HCT116 (cell line): ENCODE measurements around the gene SLC25A44. TPM values are rescaled to one million over a fixed set of nuclear protein-coding genes. Genes with fewer than 3 reads are reported as not detected.

Experiments used
- ATAC-seq: fragments of 200-7000 bp; cut with Tn5 transposase; 2 replicates; pipeline ENCODE4 v1.9.1; 2020; ENCODE audit warnings: mild to moderate bottlenecking, moderate library complexity
- BruUV-seq: library from RNA; stranded (reverse); fragments of 400-500 nt; replicated peaks from 2 replicates; lab custom pipeline; 2021; lab: Mats Ljungman, UMichigan
- CTCF ChIA-PET: fragments of 300-600 bp; sonication (Branson Sonifier 250); formaldehyde crosslinking; loops from one replicate; lab custom pipeline; 2021; ENCODE audit warnings: antibody characterized with exemption; lab: Charles Lee
- POLR2A ChIA-PET: fragments of 300-600, 350-600 bp; sonication (Branson Sonifier 250); formaldehyde crosslinking; loops from one replicate; lab custom pipeline; 2021; ENCODE audit warnings: antibody characterized with exemption; lab: Charles Lee
- RAD21 ChIA-PET, 2 experiments: fragments of 300-600 bp; sonication (Branson Sonifier 250); formaldehyde crosslinking; loops; one replicate each; lab custom pipeline; 2023; ENCODE audit warnings: low total read pairs in 2 of 2; ENCODE audit not compliant: uncharacterized antibody in 2 of 2, unreplicated experiment in 2 of 2, low non-redundant PET in 1 of 2; lab: Charles Lee
- DNase-seq: peaks from one replicate; pipeline ENCODE4 v3.0.0-alpha.2; 2010; ENCODE audit warnings: low read depth, low spot score
- H2AFZ ChIP-seq: fragments of 200-600 bp; shearing (Covaris generic), sonication (generic); 2 replicates; pipeline ENCODE4 v1.6.1; 2017; ENCODE audit warnings: low read depth, mixed run types, mixed read lengths, antibody characterized with exemption, low read length; ENCODE audit not compliant: poor library complexity, severe bottlenecking
- H3K27ac ChIP-seq: 2 replicates; pipeline ENCODE4 v1.5.1; 2012; ENCODE audit warnings: low read depth, low read length
- H3K27me3 ChIP-seq: fragments of 200-600 bp; sonication (generic); 2 replicates; pipeline ENCODE4 v1.6.1; 2016; ENCODE audit warnings: mixed run types, low read length, mixed read lengths; ENCODE audit not compliant: insufficient read depth
- H3K36me3 ChIP-seq, 2 experiments: fragments of 200-500 bp in 1 of 2; fragments of 200-600 bp in 1 of 2; sonication (Bioruptor generic) in 1 of 2; sonication (generic) in 1 of 2; 2 replicates each; pipeline versions ENCODE4 v1.5.1 to v1.6.1; 2014 to 2016; ENCODE audit warnings: low read length in 2 of 2, inconsistent platforms in 1 of 2, mixed read lengths in 1 of 2, mixed run types in 1 of 2; ENCODE audit not compliant: insufficient read depth in 2 of 2, control insufficient read depth in 1 of 2
- H3K4me1 ChIP-seq, 2 experiments: fragments of 200-600 bp in 1 of 2; sonication (generic) in 1 of 2; 2 replicates each; pipeline versions ENCODE4 v1.5.1 to v1.6.1; 2012 to 2017; ENCODE audit warnings: low read length in 2 of 2, inconsistent platforms in 1 of 2, mild to moderate bottlenecking in 1 of 2, mixed read lengths in 1 of 2, mixed run types in 1 of 2, moderate library complexity in 1 of 2; ENCODE audit not compliant: insufficient read depth in 2 of 2, control insufficient read depth in 1 of 2
- H3K4me2 ChIP-seq: fragments of 200-600 bp; sonication (generic); 2 replicates; pipeline ENCODE4 v1.6.1; 2017; ENCODE audit warnings: mixed run types, low read length, mixed read lengths
- H3K4me3 ChIP-seq, 2 experiments: fragments of 200-600 bp in 1 of 2; sonication (generic) in 1 of 2; replicated peaks in 1 of 2; 2 replicates each; pipeline ENCODE4 v1.5.1; 2011 to 2016; ENCODE audit warnings: low read length in 2 of 2, control low read depth in 1 of 2, low read depth in 1 of 2, mild to moderate bottlenecking in 1 of 2, mixed read lengths in 1 of 2, mixed run types in 1 of 2
- H3K79me2 ChIP-seq: fragments of 200-600 bp; sonication (generic); 2 replicates; pipeline ENCODE4 v1.6.1; 2017; ENCODE audit warnings: mild to moderate bottlenecking, mixed run types, low read length, moderate library complexity, mixed read lengths; ENCODE audit not compliant: insufficient read depth
- H3K9ac ChIP-seq: fragments of 200-600 bp; sonication (generic); 2 replicates; pipeline ENCODE4 v1.6.1; 2016; ENCODE audit warnings: low read length, mixed read lengths
- H3K9me2 ChIP-seq: fragments of 200-600 bp; sonication (generic), shearing (Covaris generic); 2 replicates; pipeline ENCODE4 v1.6.1; 2017; ENCODE audit warnings: mixed run types, mild to moderate bottlenecking, moderate library complexity; ENCODE audit not compliant: insufficient read depth
- H3K9me3 ChIP-seq, 2 experiments: fragments of 200-500 bp in 1 of 2; fragments of 200-600 bp in 1 of 2; sonication (Bioruptor generic) in 1 of 2; sonication (generic) in 1 of 2; 2 replicates each; pipeline ENCODE4 v1.6.1; 2014 to 2017; ENCODE audit warnings: low read length in 2 of 2, mixed read lengths in 2 of 2, inconsistent platforms in 1 of 2, low read depth in 1 of 2, mild to moderate bottlenecking in 1 of 2, mixed run types in 1 of 2, moderate library complexity in 1 of 2; ENCODE audit not compliant: control insufficient read depth in 1 of 2, insufficient read depth in 1 of 2
- H4K20me1 ChIP-seq: fragments of 200-600 bp; sonication (generic), shearing (Covaris generic); 2 replicates; pipeline ENCODE4 v1.6.1; 2017; ENCODE audit warnings: mixed run types, mild to moderate bottlenecking, moderate library complexity; ENCODE audit not compliant: insufficient read depth
- EZH2 ChIP-seq: fragments of 200-600 bp; sonication (generic); IDR thresholded peaks from 2 replicates; pipeline ENCODE4 v1.6.1; 2017; ENCODE audit warnings: antibody characterized with exemption, mixed run types
- EZH2phosphoT487 ChIP-seq: fragments of 200-600 bp; IDR thresholded peaks from 2 replicates; pipeline ENCODE4 v1.6.1; 2018; ENCODE audit warnings: antibody characterized with exemption, borderline replicate concordance
- intact Hi-C: fragments of 100-400 bp; cut with micrococcal nuclease; formaldehyde crosslinking; loops from 2 replicates; pipeline ENCODE4 v1.10.0; 2022
- total RNA-seq: library from RNA; stranded (reverse); gene quantifications from one replicate; pipeline ENCODE4 v1.2.1, GENCODE V29; 2021; ENCODE audit not compliant: unreplicated experiment
- TF ChIP-seq, protein P1 (sequence below): IDR thresholded peaks from 2 replicates; pipeline ENCODE4 v1.6.1; 2012
- TF ChIP-seq, protein P2 (sequence below): IDR thresholded peaks from 2 replicates; pipeline ENCODE4 v1.6.1; 2011; ENCODE audit warnings: mild to moderate bottlenecking, low read length, moderate library complexity; ENCODE audit not compliant: insufficient replicate concordance; ENCODE audit errors: extremely low read depth

SLC25A44 gene
- total RNA-seq, 1 experiment from 2014 or later: 17.5 TPM

DNA sequence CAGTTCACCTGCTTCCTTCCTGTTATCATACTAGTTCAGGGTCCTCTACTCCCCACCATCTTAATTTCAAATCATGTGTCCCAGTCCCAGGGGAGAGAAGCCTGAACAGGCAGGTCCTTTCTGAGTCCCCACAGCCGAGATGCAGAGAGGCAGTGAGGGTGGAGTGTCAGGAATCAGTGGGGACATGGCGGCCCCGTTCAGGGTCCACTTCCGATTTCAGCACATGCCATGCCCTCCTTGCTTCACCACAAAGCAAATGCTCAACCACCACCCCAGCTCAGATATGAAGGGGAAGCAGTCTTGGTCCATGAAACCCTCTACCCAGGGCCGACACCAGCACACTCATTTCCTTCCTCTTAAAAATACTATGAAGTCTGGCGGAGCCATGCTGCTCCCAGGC lies 45.7 kb upstream of the SLC25A44 start:
- no peak overlapping the region for H3K9ac ChIP-seq
- no peak overlapping the region for H3K4me2 ChIP-seq
- no peaks in the 10 kb centered on the region for H3K36me3 ChIP-seq
- no peak for ATAC-seq
- no TSS peak for BruUV-seq
- H3K4me3 ChIP-seq: no peak overlapping the region
- H3K79me2 ChIP-seq: no peaks in the 10 kb centered on the region
- H3K9me2 ChIP-seq: no peaks in the 10 kb centered on the region
- H4K20me1 ChIP-seq: no peaks in the 10 kb centered on the region
- TF ChIP-seq EZH2 (no peak), EZH2phosphoT487 (no peak)
- TF ChIP-seq, protein P1, sequence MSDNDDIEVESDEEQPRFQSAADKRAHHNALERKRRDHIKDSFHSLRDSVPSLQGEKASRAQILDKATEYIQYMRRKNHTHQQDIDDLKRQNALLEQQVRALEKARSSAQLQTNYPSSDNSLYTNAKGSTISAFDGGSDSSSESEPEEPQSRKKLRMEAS: no peak
- TF ChIP-seq, protein P2, sequence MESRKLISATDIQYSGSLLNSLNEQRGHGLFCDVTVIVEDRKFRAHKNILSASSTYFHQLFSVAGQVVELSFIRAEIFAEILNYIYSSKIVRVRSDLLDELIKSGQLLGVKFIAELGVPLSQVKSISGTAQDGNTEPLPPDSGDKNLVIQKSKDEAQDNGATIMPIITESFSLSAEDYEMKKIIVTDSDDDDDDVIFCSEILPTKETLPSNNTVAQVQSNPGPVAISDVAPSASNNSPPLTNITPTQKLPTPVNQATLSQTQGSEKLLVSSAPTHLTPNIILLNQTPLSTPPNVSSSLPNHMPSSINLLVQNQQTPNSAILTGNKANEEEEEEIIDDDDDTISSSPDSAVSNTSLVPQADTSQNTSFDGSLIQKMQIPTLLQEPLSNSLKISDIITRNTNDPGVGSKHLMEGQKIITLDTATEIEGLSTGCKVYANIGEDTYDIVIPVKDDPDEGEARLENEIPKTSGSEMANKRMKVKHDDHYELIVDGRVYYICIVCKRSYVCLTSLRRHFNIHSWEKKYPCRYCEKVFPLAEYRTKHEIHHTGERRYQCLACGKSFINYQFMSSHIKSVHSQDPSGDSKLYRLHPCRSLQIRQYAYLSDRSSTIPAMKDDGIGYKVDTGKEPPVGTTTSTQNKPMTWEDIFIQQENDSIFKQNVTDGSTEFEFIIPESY: no peak
- peaks cover 9 to 12% of the 10 kb centered on the region in 2 experiments for H3K4me1 ChIP-seq
- no peaks in the 10 kb centered on the region; the same call in 1 of the 2 replicates for H3K27me3 ChIP-seq
- RAD21 ChIA-PET: interaction anchor here in 1 of 2 experiments (0.9 kb wide), 1 partner anchor 77 kb away, joined by 3 read pairs; no protein-coding TSS in a partner anchor
- CTCF ChIA-PET: interaction anchor here (3.1 to 8.1 kb wide), 2 partner anchors 19 to 77 kb away, joined by 20 to 98 read pairs; no protein-coding TSS in a partner anchor
- H3K27ac ChIP-seq: no peak overlapping the region
- POLR2A ChIA-PET: no interaction called here
- no peak for DNase-seq
- no peak overlapping the region for H2AFZ ChIP-seq
- H3K9me3 ChIP-seq: no peaks in the 10 kb centered on the region
- intact Hi-C loops: loop anchor here (10.0 kb wide), 1 partner anchor 297 kb away; no protein-coding TSS in a partner anchor
